Adrenal gland (tissue), 5 donors: ENCODE results near the gene AQP5.

Experiments used
- CTCF ChIP-seq, 6 experiments: fragments of 450-650 bp in 4 of 6; fragments of 200-600 bp in 2 of 6; sonication (generic) in 1 of 6; IDR thresholded peaks; 1 replicate in 5 of 6; 2 replicates in 1 of 6; pipeline versions ENCODE4 v1.5.1 to v1.8.0; 2016 to 2021; ENCODE audit warnings: antibody characterized with exemption in 6 of 6, mild to moderate bottlenecking in 2 of 6, moderate library complexity in 1 of 6
- POLR2A ChIP-seq, 2 donors: fragments of 450-650 bp; IDR thresholded peaks; one replicate each; pipeline ENCODE4 v1.6.1; 2017; ENCODE audit warnings: antibody characterized with exemption in 2 of 2, mild to moderate bottlenecking in 2 of 2, moderate library complexity in 1 of 2
- donor health status: DM: no; HTN: no; CAD: no.

- no peak for TF ChIP-seq POLR2A (IDR thresholded peaks at IDR 0.05)
- no peak for TF ChIP-seq CTCF (IDR thresholded peaks at IDR 0.05)
Observed at GRCh38 chr12:49956663-49957569, 4.8 kb upstream of the AQP5 start.
